ENCODE results near the gene MBD3L2.
"Not testable (repeated sequence)": the region's sequence is repeated elsewhere in the genome, so short reads cannot be mapped to it uniquely, and the experiment has no call there.

GRCh38 chr19:7021331-7021730 is 27.8 kb upstream of the MBD3L2 start, which contains the start of gene MBD3L2B:
- not testable (repeated sequence) for TF ChIP-seq CTCF, EZH2 (IDR thresholded peaks at IDR 0.05)
